HG02763 (cell line): ENCODE results near the gene LRRC23.
"Not testable (repeated sequence)": the region's sequence is repeated elsewhere in the genome, so short reads cannot be mapped to it uniquely, and the experiment has no call there.

Experiments
- ATAC-seq: cut with Tn5 transposase; IDR thresholded peaks from one replicate; pipeline ENCODE4 v1.9.1; 2021; ENCODE audit warnings: mild to moderate bottlenecking, moderate library complexity; ENCODE audit not compliant: unreplicated experiment

LRRC23 gene

GRCh38 chr12:6899837-6900519 is 4.6 kb upstream of the LRRC23 start:
- ATAC-seq = no peak

GRCh38 chr12:6902448-6902847 is 2.2 kb upstream of the LRRC23 start:
- ATAC-seq = no peak

GRCh38 chr12:6903722-6904121 is 900 bp upstream of the LRRC23 start:
- ATAC-seq = no peak

- ATAC-seq = no peak
Measured at GRCh38 chr12:6905414-6906040, 905 bp downstream of the LRRC23 start.

- not testable (repeated sequence) for ATAC-seq
Measured at GRCh38 chr12:6908141-6908540, 3.5 kb downstream of the LRRC23 start.

- no peak for ATAC-seq
Measured at GRCh38 chr12:6909421-6910145, 5.0 kb downstream of the LRRC23 start.

- no peak for ATAC-seq
Measured at GRCh38 chr12:6912164-6912935, 7.7 kb downstream of the LRRC23 start.

GRCh38 chr12:6914246-6914946 is 9.8 kb downstream of the LRRC23 start, which contains the start of gene ENO2:
ENO2 (plus strand) TSS chr12:6914580; CDS start chr12:6915833, 1,253 bp downstream.
- ATAC-seq = peak; percentile 61

GRCh38 chr12:6914947-6915788 is 10.5 kb downstream of the LRRC23 start:
- ATAC-seq = no peak

GRCh38 chr12:6915789-6916285 is 11.2 kb downstream of the LRRC23 start:
- ATAC-seq = no peak

GRCh38 chr12:6916426-6917200 is 12.0 kb downstream of the LRRC23 start:
- no peak for ATAC-seq

- no peak for ATAC-seq
Measured at GRCh38 chr12:6917491-6918231, 13.0 kb downstream of the LRRC23 start.

- no peak for ATAC-seq
Measured at GRCh38 chr12:6919588-6919987, 15.0 kb downstream of the LRRC23 start.

GRCh38 chr12:6921539-6921938 is 16.9 kb downstream of the LRRC23 start:
- ATAC-seq = no peak

- ATAC-seq = no peak
Measured at GRCh38 chr12:6921996-6922946, 17.6 kb downstream of the LRRC23 start.

GRCh38 chr12:6923003-6923732 is 18.5 kb downstream of the LRRC23 start:
- no peak for ATAC-seq
